Mesendoderm (in vitro differentiated cells): Measurements from ENCODE around the gene RARRES2.

Experiments used
- DNase-seq: peaks from one replicate; pipeline ENCODE4 v3.0.0; 2013
- H2AK5ac ChIP-seq: 2 replicates; pipeline ENCODE4 v1.6.1; 2013; ENCODE audit warnings: low read length, inconsistent platforms
- H2BK120ac ChIP-seq: 2 replicates; pipeline ENCODE4 v1.6.1; 2013; ENCODE audit warnings: low read depth, mild to moderate bottlenecking, low read length, moderate library complexity, mixed read lengths
- H2BK15ac ChIP-seq: replicated peaks from 2 replicates; pipeline ENCODE4 v1.6.1; 2013; ENCODE audit warnings: low read depth, mild to moderate bottlenecking, moderate library complexity
- H2BK5ac ChIP-seq: 2 replicates; pipeline ENCODE4 v1.6.1; 2013; ENCODE audit warnings: low read length, inconsistent platforms
- H3K18ac ChIP-seq: 2 replicates; pipeline ENCODE4 v1.6.1; 2013; ENCODE audit warnings: mild to moderate bottlenecking, low read length, mixed read lengths
- H3K23ac ChIP-seq: one replicate; pipeline ENCODE4 v1.6.1; 2013; ENCODE audit warnings: low read length
- H3K27ac ChIP-seq: 2 replicates; pipeline ENCODE4 v1.5.1; 2013; ENCODE audit warnings: low read depth, mild to moderate bottlenecking, inconsistent platforms, low read length, moderate library complexity
- H3K27me3 ChIP-seq: 2 replicates; pipeline ENCODE4 v1.6.1; 2013; ENCODE audit warnings: low read length, control low read depth, mild to moderate bottlenecking, inconsistent platforms; ENCODE audit not compliant: insufficient read depth, poor library complexity
- H3K36me3 ChIP-seq: 2 replicates; pipeline ENCODE4 v1.6.1; 2013; ENCODE audit warnings: low read length, inconsistent platforms; ENCODE audit not compliant: control insufficient read depth, insufficient read depth
- H3K4ac ChIP-seq: one replicate; pipeline ENCODE4 v1.6.1; 2013; ENCODE audit warnings: low read depth, mild to moderate bottlenecking, low read length, moderate library complexity
- H3K4me1 ChIP-seq: 2 replicates; pipeline ENCODE4 v1.6.1; 2013; ENCODE audit warnings: low read depth, low read length, inconsistent platforms; ENCODE audit not compliant: control insufficient read depth
- H3K4me2 ChIP-seq: 2 replicates; pipeline ENCODE4 v1.6.1; 2013; ENCODE audit warnings: low read length
- H3K4me3 ChIP-seq: 2 replicates; pipeline ENCODE4 v1.5.1; 2013; ENCODE audit warnings: mild to moderate bottlenecking, low read length
- H3K56ac ChIP-seq: one replicate; pipeline ENCODE4 v1.6.1; 2013; ENCODE audit warnings: low read length
- H3K79me1 ChIP-seq: 2 replicates; pipeline ENCODE4 v1.6.1; 2013; ENCODE audit warnings: low read length, inconsistent platforms
- H3K79me2 ChIP-seq: 2 replicates; pipeline ENCODE4 v1.6.1; 2013; ENCODE audit warnings: mild to moderate bottlenecking, low read length; ENCODE audit not compliant: control insufficient read depth, insufficient read depth
- H3K9ac ChIP-seq: 2 replicates; pipeline ENCODE4 v1.6.1; 2013; ENCODE audit warnings: low read length, inconsistent platforms
- H4K5ac ChIP-seq: one replicate; pipeline ENCODE4 v1.6.1; 2013; ENCODE audit warnings: low read length
- H4K8ac ChIP-seq: one replicate; pipeline ENCODE4 v1.6.1; 2013; ENCODE audit warnings: low read depth, mild to moderate bottlenecking, control low read depth, low read length, moderate library complexity
- WGBS: extraction: QIAGEN DNeasy Blood & Tissue Kit; methylation state at CpG from one replicate; pipeline ENCODE4 v1.1.7; 2013; ENCODE audit warnings: low lambda C conversion rate, missing lambda C conversion rate; ENCODE audit not compliant: insufficient coverage; ENCODE audit errors: extremely low coverage; 5-methylcytosine and 5-hydroxymethylcytosine counted together

The RARRES2 gene

DNA sequence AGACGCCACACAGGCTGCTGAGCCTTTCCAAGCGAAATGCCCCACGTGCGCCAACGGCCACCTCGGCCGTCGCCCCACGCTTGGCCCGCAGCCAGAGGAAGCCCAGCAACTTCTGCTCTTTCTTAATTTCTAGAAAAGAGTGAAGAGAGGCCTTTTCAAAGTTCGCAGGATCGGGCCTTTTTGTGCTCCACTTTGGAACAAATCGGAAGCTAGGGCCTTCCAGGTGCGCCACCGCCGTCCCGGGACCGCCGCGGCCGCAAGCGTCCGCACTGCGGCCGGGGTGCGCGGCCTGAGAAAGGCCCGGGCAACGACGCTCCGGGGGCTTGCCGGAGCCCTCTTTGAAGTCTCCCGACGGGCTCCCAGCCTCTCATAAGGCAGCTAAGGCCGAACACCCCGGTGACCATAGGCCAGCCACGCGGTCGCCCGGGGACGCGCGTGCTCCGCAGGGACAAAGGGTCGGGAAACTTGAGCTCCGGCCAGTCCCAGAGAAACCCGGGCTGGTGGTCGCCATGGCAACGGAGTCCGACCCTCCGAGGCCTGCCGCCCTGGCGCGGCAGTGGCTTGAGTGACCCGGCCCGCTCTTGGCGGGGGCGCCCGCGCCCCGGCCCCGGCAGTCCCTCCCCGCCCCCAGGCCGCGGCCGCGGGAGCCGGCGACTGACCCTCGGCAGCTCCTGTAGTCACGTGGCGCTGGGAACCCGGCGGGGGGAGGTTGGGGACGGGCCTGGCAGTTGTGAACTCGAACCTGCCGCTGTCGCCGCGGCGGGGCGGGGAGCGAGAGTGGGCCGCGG lies 26.9 kb upstream of the RARRES2 start, which contains the start of gene REPIN1:
Gene REPIN1 (plus strand): TSS at position 727 of the 788 bp plus-strand sequence. CDS start 890 bp downstream, outside the sequence.
- peak within 1 kb of the TSS; percentile 96 for H3K4ac ChIP-seq
- DNase-seq: peak; percentile 95
- WGBS: no CpG with 5 or more reads among the region's 85 CpGs
- H3K23ac ChIP-seq: peak within 1 kb of the TSS; percentile 94
- H3K56ac ChIP-seq: peak within 1 kb of the TSS; percentile 100
- peak within 1 kb of the TSS; percentile 69 for H3K4me2 ChIP-seq
- H3K79me1 ChIP-seq: peaks cover 16% of the 10 kb centered on the region
- peak within 1 kb of the TSS; percentile 35 for H3K18ac ChIP-seq
- H3K27me3 ChIP-seq: no peaks in the 10 kb centered on the region
- peak within 1 kb of the TSS; percentile 71 for H4K5ac ChIP-seq
- H4K8ac ChIP-seq: peak within 1 kb of the TSS; percentile 42
- H2BK120ac ChIP-seq: peak within 1 kb of the TSS; percentile 3
- peaks cover 6% of the 10 kb centered on the region for H3K4me1 ChIP-seq
- peak within 1 kb of the TSS; percentile 87 for H3K4me3 ChIP-seq
- H3K36me3 ChIP-seq: peaks cover 3% of the 10 kb centered on the region
- H2AK5ac ChIP-seq: peak within 1 kb of the TSS; percentile 99
- peaks cover 39% of the 10 kb centered on the region for H3K79me2 ChIP-seq
- H3K27ac ChIP-seq: peak within 1 kb of the TSS; percentile 79
- H2BK5ac ChIP-seq: peak within 1 kb of the TSS; percentile 97
- peak within 1 kb of the TSS; percentile 87 for H3K9ac ChIP-seq
- no peak within 1 kb of the TSS for H2BK15ac ChIP-seq

DNA sequence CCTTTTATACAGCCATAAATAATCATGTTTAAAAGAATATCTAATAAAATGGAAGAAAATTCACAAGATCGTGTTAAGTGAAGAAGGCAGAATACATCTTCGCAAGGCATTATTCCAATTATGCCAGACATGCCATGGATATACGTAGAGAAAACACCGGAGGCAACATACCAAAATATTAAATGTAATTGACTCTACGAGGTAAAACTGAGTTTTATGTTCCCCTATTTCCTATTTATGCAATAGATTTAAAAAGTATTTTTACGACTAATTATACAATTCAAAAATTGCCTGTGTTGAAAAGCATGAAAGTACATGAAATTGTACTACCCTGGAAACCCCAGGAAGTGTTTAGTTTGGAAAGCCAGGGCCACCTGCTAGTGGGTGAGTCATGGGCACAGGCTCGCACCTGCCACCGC lies 26.3 kb upstream of the RARRES2 start:
- peak overlapping the region; percentile 42 for H4K8ac ChIP-seq
- H2BK5ac ChIP-seq: no peak overlapping the region
- H3K79me1 ChIP-seq: peaks cover 12% of the 10 kb centered on the region
- no peak for DNase-seq
- H2BK15ac ChIP-seq: no peak overlapping the region
- H2AK5ac ChIP-seq: no peak overlapping the region
- H3K9ac ChIP-seq: peak overlapping the region; percentile 87
- no peak overlapping the region for H3K4me2 ChIP-seq
- peak overlapping the region; percentile 79 for H3K27ac ChIP-seq
- peak overlapping the region; percentile 96 for H3K4ac ChIP-seq
- H4K5ac ChIP-seq: no peak overlapping the region
- WGBS: no CpG with 5 or more reads among the region's 8 CpGs
- peak overlapping the region; percentile 100 for H3K56ac ChIP-seq
- H3K27me3 ChIP-seq: no peaks in the 10 kb centered on the region
- peaks cover 6% of the 10 kb centered on the region for H3K4me1 ChIP-seq
- H3K4me3 ChIP-seq: no peak overlapping the region
- H3K18ac ChIP-seq: peak overlapping the region; percentile 35
- H3K36me3 ChIP-seq: peaks cover 3% of the 10 kb centered on the region
- no peak overlapping the region for H3K23ac ChIP-seq
- peaks cover 35% of the 10 kb centered on the region for H3K79me2 ChIP-seq
- H2BK120ac ChIP-seq: no peak overlapping the region

DNA sequence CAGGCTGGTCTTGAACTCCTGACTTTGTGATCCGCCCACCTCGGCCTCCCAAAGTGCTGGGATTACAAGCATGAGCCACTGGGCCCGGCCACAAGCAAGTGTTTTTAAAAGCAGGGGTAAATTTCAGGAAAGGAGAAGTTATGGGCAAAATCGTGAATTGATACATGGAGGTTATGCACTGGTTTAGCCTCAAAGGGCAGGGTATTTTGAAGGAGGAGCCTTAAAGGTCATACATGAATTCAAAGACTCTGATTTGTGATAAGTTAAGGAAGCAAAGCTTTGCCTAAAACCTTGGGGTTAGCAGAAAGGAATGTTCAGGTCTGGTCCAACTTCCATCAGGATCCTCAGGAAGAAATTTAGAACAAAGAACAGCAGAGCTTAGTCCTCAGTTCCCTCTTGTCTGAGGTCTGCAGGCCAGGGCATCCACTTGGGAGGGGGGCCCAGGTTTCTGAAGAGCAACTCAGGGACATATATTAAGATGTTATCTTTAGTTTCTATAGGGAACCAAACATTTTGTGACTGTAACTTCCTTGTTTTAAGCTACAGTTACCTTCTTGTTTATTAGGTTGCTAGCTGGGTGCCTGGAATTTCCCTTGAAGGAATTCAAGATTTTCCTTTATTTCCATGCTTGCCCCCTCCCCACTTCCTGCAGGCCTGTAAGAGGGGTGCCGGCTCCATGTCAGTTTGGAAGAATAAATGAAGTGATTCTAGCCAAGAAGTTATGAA lies 24.4 kb upstream of the RARRES2 start:
- WGBS: no CpG with 5 or more reads among the region's 5 CpGs
- Histone ChIP-seq H3K23ac (no peak overlapping the region), H3K4me2 (no peak overlapping the region), H4K5ac (no peak overlapping the region), H3K27me3 (no peaks in the 10 kb centered on the region), H2AK5ac (no peak overlapping the region), H3K79me2 (peaks cover 20% of the 10 kb centered on the region), H3K4me1 (peaks cover 6% of the 10 kb centered on the region), H3K79me1 (peaks cover 12% of the 10 kb centered on the region), H3K9ac (no peak overlapping the region), H3K4me3 (no peak overlapping the region), H4K8ac (no peak overlapping the region), H3K27ac (no peak overlapping the region), H3K4ac (no peak overlapping the region), H2BK5ac (peak overlapping the region; percentile 41), H3K18ac (no peak overlapping the region), H2BK120ac (no peak overlapping the region), H2BK15ac (no peak overlapping the region), H3K36me3 (peaks cover 3% of the 10 kb centered on the region), H3K56ac (no peak overlapping the region)
- DNase-seq: peak; percentile 69

DNA sequence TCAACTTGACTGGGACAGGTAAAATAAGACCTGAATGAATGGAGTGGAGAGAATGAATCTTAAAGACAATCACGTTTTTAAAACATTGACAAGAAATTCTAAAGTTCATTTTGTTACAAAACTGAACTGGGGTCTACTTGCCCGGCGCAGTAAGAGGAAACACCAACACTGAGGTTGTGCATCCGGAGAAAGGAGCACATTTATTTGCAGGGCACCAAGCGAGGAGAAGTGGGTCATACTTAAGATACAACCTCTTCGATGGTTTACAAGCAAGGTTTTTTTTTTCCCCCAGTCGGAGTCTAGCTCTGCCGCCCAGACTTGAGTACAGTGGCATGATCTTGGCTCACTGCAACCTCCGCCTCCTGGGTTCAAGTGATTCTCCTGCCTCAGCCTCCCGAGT lies 23.8 kb upstream of the RARRES2 start:
- Histone ChIP-seq H3K18ac (no peak overlapping the region), H3K36me3 (no peaks in the 10 kb centered on the region), H3K27me3 (no peaks in the 10 kb centered on the region), H3K27ac (no peak overlapping the region), H3K79me2 (peaks cover 13% of the 10 kb centered on the region), H2BK120ac (no peak overlapping the region), H2BK15ac (no peak overlapping the region), H3K4me2 (no peak overlapping the region), H3K23ac (no peak overlapping the region), H4K8ac (no peak overlapping the region), H2AK5ac (no peak overlapping the region), H3K4me3 (no peak overlapping the region), H2BK5ac (no peak overlapping the region), H3K4me1 (peaks cover 6% of the 10 kb centered on the region), H4K5ac (no peak overlapping the region), H3K9ac (no peak overlapping the region), H3K4ac (no peak overlapping the region), H3K56ac (no peak overlapping the region), H3K79me1 (peaks cover 7% of the 10 kb centered on the region)
- no peak for DNase-seq
- no CpG with 5 or more reads among the region's 10 CpGs for WGBS

DNA sequence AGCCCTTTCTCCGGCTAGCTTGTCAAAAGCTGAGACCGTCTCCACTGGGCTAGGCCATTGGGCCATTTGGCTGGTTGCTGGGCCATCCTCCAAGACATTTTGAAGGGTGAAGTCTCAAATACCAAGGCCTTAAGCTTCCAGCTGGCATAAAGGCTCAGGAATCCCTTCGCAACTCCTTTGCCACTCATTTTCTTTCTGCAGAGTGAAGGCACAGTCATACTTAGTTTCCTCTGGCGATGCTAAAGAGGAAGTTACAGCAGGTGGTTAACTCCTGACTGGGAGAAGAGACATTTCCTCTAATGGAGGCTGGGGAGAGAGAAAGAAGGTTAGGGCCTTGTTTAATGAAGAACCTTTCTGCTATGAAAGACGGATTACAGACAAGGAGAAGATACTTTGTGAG lies 22.4 kb upstream of the RARRES2 start:
- Histone ChIP-seq H3K4me2 (no peak overlapping the region), H3K23ac (no peak overlapping the region), H3K4me3 (no peak overlapping the region), H3K27ac (no peak overlapping the region), H4K8ac (no peak overlapping the region), H3K79me1 (no peaks in the 10 kb centered on the region), H3K79me2 (peaks cover under 1% of the 10 kb centered on the region), H2AK5ac (no peak overlapping the region), H2BK120ac (no peak overlapping the region), H2BK15ac (no peak overlapping the region), H4K5ac (no peak overlapping the region), H3K18ac (no peak overlapping the region), H3K56ac (no peak overlapping the region), H2BK5ac (no peak overlapping the region), H3K36me3 (no peaks in the 10 kb centered on the region), H3K4me1 (no peaks in the 10 kb centered on the region), H3K27me3 (no peaks in the 10 kb centered on the region), H3K4ac (no peak overlapping the region), H3K9ac (no peak overlapping the region)
- no CpG with 5 or more reads among the region's 5 CpGs for WGBS
- no peak for DNase-seq
